Panc1 (cell line): ENCODE measurements around the gene DCP2. TPM values are rescaled to one million over a fixed set of nuclear protein-coding genes. Genes with fewer than 3 reads are reported as not detected.

Experiments used
- ATAC-seq: fragments of 200-7000 bp; cut with Tn5 transposase; 2 replicates; pipeline ENCODE4 v1.9.1; 2020; ENCODE audit warnings: mild to moderate bottlenecking, moderate library complexity
- BruUV-seq: library from RNA; stranded (reverse); fragments of 400-500 nt; replicated peaks from 2 replicates; lab custom pipeline; 2021; lab: Mats Ljungman, UMichigan
- CTCF ChIA-PET: fragments of 300-600 bp; sonication (Branson Sonifier 250); formaldehyde crosslinking; loops from one replicate; lab custom pipeline; 2022; ENCODE audit warnings: antibody characterized with exemption; lab: Charles Lee
- POLR2A ChIA-PET: fragments of 300-600 bp; sonication (Branson Sonifier 250); formaldehyde crosslinking; loops from one replicate; lab custom pipeline; 2022; ENCODE audit warnings: antibody characterized with exemption; lab: Charles Lee
- DNase-seq: peaks from one replicate; pipeline ENCODE4 v3.0.0-alpha.2; 2010; ENCODE audit warnings: low read depth, low spot score
- H3K27ac ChIP-seq: 2 replicates; pipeline ENCODE4 v1.5.1; 2011; ENCODE audit warnings: mild to moderate bottlenecking, low read length, inconsistent platforms
- H3K27me3 ChIP-seq: fragments of 200-500 bp; sonication (Bioruptor generic); 2 replicates; pipeline ENCODE4 v1.6.0; 2014; ENCODE audit warnings: low read length, inconsistent platforms; ENCODE audit not compliant: control insufficient read depth, insufficient read depth
- H3K36me3 ChIP-seq: fragments of 200-500 bp; sonication (Bioruptor generic); 2 replicates; pipeline ENCODE4 v1.5.1; 2014; ENCODE audit warnings: inconsistent platforms, mild to moderate bottlenecking, low read length, moderate library complexity; ENCODE audit not compliant: control insufficient read depth, insufficient read depth
- H3K4me1 ChIP-seq: 2 replicates; pipeline ENCODE4 v1.5.1; 2011; ENCODE audit warnings: inconsistent platforms, mild to moderate bottlenecking, low read length, moderate library complexity; ENCODE audit not compliant: control insufficient read depth, insufficient read depth
- H3K4me3 ChIP-seq, 2 experiments: 2 replicates each; pipeline ENCODE4 v1.5.1; 2011 to 2012; ENCODE audit warnings: low read depth in 2 of 2, low read length in 2 of 2, mild to moderate bottlenecking in 2 of 2, inconsistent platforms in 1 of 2, moderate library complexity in 1 of 2
- H3K9me3 ChIP-seq: fragments of 200-500 bp; sonication (Bioruptor generic); 2 replicates; pipeline ENCODE4 v1.5.1; 2014; ENCODE audit warnings: low read depth, mild to moderate bottlenecking, inconsistent platforms, low read length, moderate library complexity; ENCODE audit not compliant: control insufficient read depth, insufficient read depth
- POLR2AphosphoS5 ChIP-seq: IDR thresholded peaks from 2 replicates; pipeline ENCODE4 v1.6.1; 2012; ENCODE audit warnings: mild to moderate bottlenecking, low read depth, low read length, moderate library complexity
- SIN3A ChIP-seq: IDR thresholded peaks from 2 replicates; pipeline ENCODE4 v1.6.1; 2012; ENCODE audit warnings: low read depth, mild to moderate bottlenecking, low read length, moderate library complexity, borderline replicate concordance; ENCODE audit not compliant: insufficient read depth
- TCF7L2 ChIP-seq: IDR thresholded peaks from 2 replicates; pipeline ENCODE4 v1.6.1; 2011; ENCODE audit warnings: mild to moderate bottlenecking, low read depth, low read length, inconsistent platforms
- in situ Hi-C: cut with HindIII; loops from 2 replicates; pipeline ENCODE4 v1.10.0; 2016; ENCODE audit warnings: low sequenced_read_pairs, low pct_unique_long_range_greater_than_20kb
- intact Hi-C: fragments of 100-400 bp; cut with micrococcal nuclease; formaldehyde crosslinking; loops from one replicate; pipeline ENCODE4 v1.10.0; 2022; ENCODE audit not compliant: unreplicated experiment
- total RNA-seq: library from RNA; stranded (reverse); gene quantifications from one replicate; pipeline ENCODE4 v1.2.1, GENCODE V29; 2021; ENCODE audit not compliant: unreplicated experiment
- TF ChIP-seq, protein P1 (sequence below), 2 experiments: IDR thresholded peaks; 2 replicates each; pipeline ENCODE4 v1.6.1; 2011 to 2012; ENCODE audit warnings: low read depth in 2 of 2, control low read depth in 1 of 2, low read length in 1 of 2, mild to moderate bottlenecking in 1 of 2, moderate library complexity in 1 of 2; ENCODE audit not compliant: insufficient read depth in 1 of 2
- TF ChIP-seq, protein P2 (sequence below): fragments of 450-650 bp; IDR thresholded peaks from 2 replicates; pipeline ENCODE4 v1.5.1; 2017; ENCODE audit warnings: mild to moderate bottlenecking

The DCP2 gene
- total RNA-seq, 1 experiment from 2014 or later: 70.4 TPM

DNA sequence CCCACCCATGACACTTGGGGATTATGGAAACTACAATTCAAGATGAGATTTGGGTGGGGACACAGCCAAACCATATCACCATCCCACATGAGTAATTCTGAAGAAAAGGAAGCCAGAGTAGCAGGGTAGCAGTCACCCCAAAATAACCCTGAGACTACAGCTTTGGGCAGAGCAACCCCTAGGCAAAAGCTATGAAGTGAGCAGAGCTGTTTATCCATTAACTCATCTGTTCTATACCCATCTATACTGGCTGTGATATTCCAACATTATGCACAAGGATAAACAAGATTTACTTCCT lies 42.3 kb upstream of the DCP2 start:
- BruUV-seq: no TSS peak
- no peaks in the 10 kb centered on the region for H3K4me1 ChIP-seq
- POLR2A ChIA-PET: interaction anchor here (0.6 kb wide), 1 partner anchor 19 kb away, joined by 4 read pairs; no protein-coding TSS in a partner anchor
- TF ChIP-seq POLR2AphosphoS5: no peak
- TF ChIP-seq, protein P1, sequence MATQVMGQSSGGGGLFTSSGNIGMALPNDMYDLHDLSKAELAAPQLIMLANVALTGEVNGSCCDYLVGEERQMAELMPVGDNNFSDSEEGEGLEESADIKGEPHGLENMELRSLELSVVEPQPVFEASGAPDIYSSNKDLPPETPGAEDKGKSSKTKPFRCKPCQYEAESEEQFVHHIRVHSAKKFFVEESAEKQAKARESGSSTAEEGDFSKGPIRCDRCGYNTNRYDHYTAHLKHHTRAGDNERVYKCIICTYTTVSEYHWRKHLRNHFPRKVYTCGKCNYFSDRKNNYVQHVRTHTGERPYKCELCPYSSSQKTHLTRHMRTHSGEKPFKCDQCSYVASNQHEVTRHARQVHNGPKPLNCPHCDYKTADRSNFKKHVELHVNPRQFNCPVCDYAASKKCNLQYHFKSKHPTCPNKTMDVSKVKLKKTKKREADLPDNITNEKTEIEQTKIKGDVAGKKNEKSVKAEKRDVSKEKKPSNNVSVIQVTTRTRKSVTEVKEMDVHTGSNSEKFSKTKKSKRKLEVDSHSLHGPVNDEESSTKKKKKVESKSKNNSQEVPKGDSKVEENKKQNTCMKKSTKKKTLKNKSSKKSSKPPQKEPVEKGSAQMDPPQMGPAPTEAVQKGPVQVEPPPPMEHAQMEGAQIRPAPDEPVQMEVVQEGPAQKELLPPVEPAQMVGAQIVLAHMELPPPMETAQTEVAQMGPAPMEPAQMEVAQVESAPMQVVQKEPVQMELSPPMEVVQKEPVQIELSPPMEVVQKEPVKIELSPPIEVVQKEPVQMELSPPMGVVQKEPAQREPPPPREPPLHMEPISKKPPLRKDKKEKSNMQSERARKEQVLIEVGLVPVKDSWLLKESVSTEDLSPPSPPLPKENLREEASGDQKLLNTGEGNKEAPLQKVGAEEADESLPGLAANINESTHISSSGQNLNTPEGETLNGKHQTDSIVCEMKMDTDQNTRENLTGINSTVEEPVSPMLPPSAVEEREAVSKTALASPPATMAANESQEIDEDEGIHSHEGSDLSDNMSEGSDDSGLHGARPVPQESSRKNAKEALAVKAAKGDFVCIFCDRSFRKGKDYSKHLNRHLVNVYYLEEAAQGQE (IDR thresholded peaks at IDR 0.05; ENCODE audit: insufficient read depth in 1 of 2, low read depth in 2 of 2, low read length in 1 of 2): no peak
- no peak for TF ChIP-seq SIN3A
- no peak for TF ChIP-seq TCF7L2
- TF ChIP-seq, protein P2, sequence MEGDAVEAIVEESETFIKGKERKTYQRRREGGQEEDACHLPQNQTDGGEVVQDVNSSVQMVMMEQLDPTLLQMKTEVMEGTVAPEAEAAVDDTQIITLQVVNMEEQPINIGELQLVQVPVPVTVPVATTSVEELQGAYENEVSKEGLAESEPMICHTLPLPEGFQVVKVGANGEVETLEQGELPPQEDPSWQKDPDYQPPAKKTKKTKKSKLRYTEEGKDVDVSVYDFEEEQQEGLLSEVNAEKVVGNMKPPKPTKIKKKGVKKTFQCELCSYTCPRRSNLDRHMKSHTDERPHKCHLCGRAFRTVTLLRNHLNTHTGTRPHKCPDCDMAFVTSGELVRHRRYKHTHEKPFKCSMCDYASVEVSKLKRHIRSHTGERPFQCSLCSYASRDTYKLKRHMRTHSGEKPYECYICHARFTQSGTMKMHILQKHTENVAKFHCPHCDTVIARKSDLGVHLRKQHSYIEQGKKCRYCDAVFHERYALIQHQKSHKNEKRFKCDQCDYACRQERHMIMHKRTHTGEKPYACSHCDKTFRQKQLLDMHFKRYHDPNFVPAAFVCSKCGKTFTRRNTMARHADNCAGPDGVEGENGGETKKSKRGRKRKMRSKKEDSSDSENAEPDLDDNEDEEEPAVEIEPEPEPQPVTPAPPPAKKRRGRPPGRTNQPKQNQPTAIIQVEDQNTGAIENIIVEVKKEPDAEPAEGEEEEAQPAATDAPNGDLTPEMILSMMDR: no peak
- H3K27me3 ChIP-seq: no peaks in the 10 kb centered on the region
- in situ Hi-C loops (no loop called here), intact Hi-C loops (no loop called here)
- DNase-seq: no peak
- H3K4me3 ChIP-seq: no peak overlapping the region
- H3K27ac ChIP-seq: no peak overlapping the region
- ATAC-seq: no peak
- CTCF ChIA-PET: no interaction called here
- H3K36me3 ChIP-seq: no peaks in the 10 kb centered on the region
- H3K9me3 ChIP-seq: no peaks in the 10 kb centered on the region

DNA sequence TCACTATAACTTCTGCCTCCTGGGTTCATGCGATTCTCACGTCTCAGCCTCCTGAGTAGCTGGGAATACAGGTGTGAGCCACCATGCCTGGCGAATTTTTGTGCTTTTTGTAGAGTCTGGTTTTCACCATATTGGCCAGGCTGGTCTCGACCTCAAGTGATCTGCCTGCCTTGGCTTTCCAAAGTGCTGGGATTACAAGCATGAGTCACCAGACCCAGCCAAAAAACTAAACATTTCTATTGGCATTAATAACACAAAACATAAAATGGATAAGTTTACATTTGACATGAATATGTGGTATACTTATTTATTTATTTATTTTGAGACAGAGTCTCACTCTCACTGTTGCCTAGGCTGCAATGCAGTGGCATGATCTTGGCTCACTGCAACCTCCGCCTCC lies 40.9 kb upstream of the DCP2 start:
- intact Hi-C loops (no loop called here), in situ Hi-C loops (no loop called here)
- Histone ChIP-seq H3K27ac (no peak overlapping the region), H3K36me3 (no peaks in the 10 kb centered on the region), H3K4me1 (no peaks in the 10 kb centered on the region), H3K9me3 (no peaks in the 10 kb centered on the region), H3K27me3 (no peaks in the 10 kb centered on the region), H3K4me3 (no peak overlapping the region)
- BruUV-seq: no TSS peak
- DNase-seq (no peak), ATAC-seq (no peak)
- ChIA-PET CTCF (no interaction called here), POLR2A (no interaction called here)
- TF ChIP-seq TCF7L2 (no peak), SIN3A (no peak), POLR2AphosphoS5 (no peak)
- TF ChIP-seq, protein P2: no peak
- TF ChIP-seq, protein P1 (IDR thresholded peaks at IDR 0.05; ENCODE audit: insufficient read depth in 1 of 2, low read depth in 2 of 2, low read length in 1 of 2): no peak
